H9 (cell line): ENCODE measurements around the gene RUVBL1. TPM values are rescaled to one million over a fixed set of nuclear protein-coding genes. Genes with fewer than 3 reads are reported as not detected.
A peak's percentile ranks its signal among the peaks of the same experiment; 100 is the strongest.
"Not testable (repeated sequence)": the region's sequence is repeated elsewhere in the genome, so short reads cannot be mapped to it uniquely, and the experiment has no call there.

Source experiments
- DNase-seq: peaks from one replicate; pipeline ENCODE4 v3.0.0-alpha.2; 2017
- H2AFZ ChIP-seq: one replicate; pipeline ENCODE4 v1.6.1; 2013; ENCODE audit warnings: mild to moderate bottlenecking, low read length, control low read depth, moderate library complexity
- H2AK5ac ChIP-seq: 2 replicates; pipeline ENCODE4 v1.6.1; 2013; ENCODE audit warnings: low read length, control low read depth, mixed read lengths; ENCODE audit not compliant: insufficient read length
- H2BK120ac ChIP-seq: one replicate; pipeline ENCODE4 v1.6.1; 2013; ENCODE audit warnings: low read depth, mild to moderate bottlenecking, low read length, control low read depth, inconsistent platforms; ENCODE audit not compliant: poor library complexity, severe bottlenecking
- H2BK12ac ChIP-seq: 2 replicates; pipeline ENCODE4 v1.6.1; 2013; ENCODE audit warnings: low read length, control low read depth, mixed read lengths, low read depth; ENCODE audit not compliant: insufficient read length
- H2BK15ac ChIP-seq: 2 replicates; pipeline ENCODE4 v1.6.1; 2013; ENCODE audit warnings: low read depth, low read length, control low read depth
- H2BK20ac ChIP-seq: one replicate; pipeline ENCODE4 v1.6.1; 2013; ENCODE audit warnings: low read depth, mild to moderate bottlenecking, low read length, control low read depth, inconsistent platforms; ENCODE audit not compliant: poor library complexity, severe bottlenecking
- H2BK5ac ChIP-seq: 2 replicates; pipeline ENCODE4 v1.6.1; 2013; ENCODE audit warnings: low read length, control low read depth, mixed read lengths; ENCODE audit not compliant: insufficient read length
- H3K14ac ChIP-seq: 2 replicates; pipeline ENCODE4 v1.6.1; 2013; ENCODE audit warnings: low read length, control low read depth; ENCODE audit not compliant: insufficient read depth
- H3K18ac ChIP-seq: 2 replicates; pipeline ENCODE4 v1.6.1; 2013; ENCODE audit warnings: low read depth, mild to moderate bottlenecking, mixed read lengths, low read length, control low read depth; ENCODE audit not compliant: insufficient read length
- H3K23ac ChIP-seq: 2 replicates; pipeline ENCODE4 v1.6.1; 2013; ENCODE audit warnings: low read length, control low read depth, mixed read lengths, low read depth; ENCODE audit not compliant: insufficient read length
- H3K23me2 ChIP-seq: 2 replicates; pipeline ENCODE4 v1.6.1; 2013; ENCODE audit warnings: low read depth, mild to moderate bottlenecking, mixed read lengths, low read length, control low read depth; ENCODE audit not compliant: insufficient read length, poor library complexity, severe bottlenecking
- H3K27ac ChIP-seq: 2 replicates; pipeline ENCODE4 v1.5.1; 2013; ENCODE audit warnings: low read length, control low read depth, mixed read lengths, low read depth; ENCODE audit not compliant: insufficient read length
- H3K27me3 ChIP-seq: 2 replicates; pipeline ENCODE4 v1.6.1; 2013; ENCODE audit warnings: low read length, control low read depth, inconsistent platforms; ENCODE audit not compliant: insufficient read depth
- H3K4ac ChIP-seq: 2 replicates; pipeline ENCODE4 v1.6.1; 2013; ENCODE audit warnings: low read depth, mild to moderate bottlenecking, control low read depth, inconsistent platforms, low read length, moderate library complexity
- H3K4me1 ChIP-seq: 2 replicates; pipeline ENCODE4 v1.6.1; 2013; ENCODE audit warnings: low read length, control low read depth, inconsistent platforms; ENCODE audit not compliant: insufficient read depth
- H3K4me2 ChIP-seq: 2 replicates; pipeline ENCODE4 v1.6.1; 2013; ENCODE audit warnings: low read length, control low read depth, mixed read lengths; ENCODE audit not compliant: insufficient read length, insufficient read depth
- H3K56ac ChIP-seq: 2 replicates; pipeline ENCODE4 v1.6.1; 2013; ENCODE audit warnings: low read depth, mild to moderate bottlenecking, mixed read lengths, low read length, control low read depth; ENCODE audit not compliant: insufficient read length
- H3K79me1 ChIP-seq: 2 replicates; pipeline ENCODE4 v1.6.1; 2013; ENCODE audit warnings: low read depth, mild to moderate bottlenecking, moderate library complexity, low read length, control low read depth, inconsistent platforms; ENCODE audit not compliant: insufficient read depth, poor library complexity, severe bottlenecking
- H3K79me2 ChIP-seq: 2 replicates; pipeline ENCODE4 v1.6.1; 2013; ENCODE audit warnings: low read length, control low read depth, inconsistent platforms; ENCODE audit not compliant: insufficient read depth
- H3K9ac ChIP-seq: 2 replicates; pipeline ENCODE4 v1.6.1; 2013; ENCODE audit warnings: low read length, control low read depth, mixed read lengths; ENCODE audit not compliant: insufficient read length; ENCODE audit errors: extremely low read depth
- H3K9me3 ChIP-seq: one replicate; pipeline ENCODE4 v1.6.1; 2013; ENCODE audit warnings: low read depth, low read length, inconsistent platforms; ENCODE audit not compliant: control insufficient read depth
- H3T11ph ChIP-seq: one replicate; pipeline ENCODE4 v1.6.1; 2013; ENCODE audit warnings: mild to moderate bottlenecking, low read length, control low read depth, inconsistent platforms
- H4K20me1 ChIP-seq: one replicate; pipeline ENCODE4 v1.6.1; 2013; ENCODE audit not compliant: control insufficient read depth, insufficient read length, insufficient read depth
- H4K5ac ChIP-seq: 2 replicates; pipeline ENCODE4 v1.6.1; 2013; ENCODE audit warnings: low read depth, mild to moderate bottlenecking, mixed read lengths, low read length, control low read depth; ENCODE audit not compliant: insufficient read length
- H4K8ac ChIP-seq: replicated peaks from 2 replicates; pipeline ENCODE4 v1.6.1; 2013; ENCODE audit warnings: low read length, control low read depth, mixed read lengths, low read depth; ENCODE audit not compliant: insufficient read length
- H4K91ac ChIP-seq: 2 replicates; pipeline ENCODE4 v1.6.1; 2013; ENCODE audit warnings: low read depth, mild to moderate bottlenecking, moderate library complexity, mixed read lengths, low read length, control low read depth; ENCODE audit not compliant: insufficient read length
- H3K27ac Mint-ChIP-seq, 3 experiments: 2 replicates in 2 of 3; 3 replicates in 1 of 3; pipeline ENCODE4 v1.8.0; 2020 to 2021; ENCODE audit warnings: mixed read lengths in 3 of 3, mild to moderate bottlenecking in 1 of 3, moderate library complexity in 1 of 3
- H3K27me3 Mint-ChIP-seq: 2 replicates; pipeline ENCODE4 v1.8.0; 2021; ENCODE audit warnings: low read depth, mild to moderate bottlenecking, moderate library complexity, mixed read lengths
- H3K36me3 Mint-ChIP-seq, 3 experiments: 2 replicates in 2 of 3; 3 replicates in 1 of 3; pipeline ENCODE4 v1.8.0; 2020 to 2021; ENCODE audit warnings: low read depth in 3 of 3, mixed read lengths in 3 of 3; ENCODE audit not compliant: insufficient read depth in 1 of 3
- H3K4me1 Mint-ChIP-seq, 2 experiments: 2 replicates each; pipeline ENCODE4 v1.8.0; 2020; ENCODE audit warnings: mixed read lengths in 2 of 2
- H3K4me3 Mint-ChIP-seq, 2 experiments: 2 replicates in 1 of 2; 3 replicates in 1 of 2; pipeline ENCODE4 v1.8.0; 2020 to 2021; ENCODE audit warnings: mild to moderate bottlenecking in 2 of 2, mixed read lengths in 2 of 2, moderate library complexity in 1 of 2
- H3K9me3 Mint-ChIP-seq, 2 experiments: 2 replicates in 1 of 2; 3 replicates in 1 of 2; pipeline ENCODE4 v1.8.0; 2020; ENCODE audit warnings: mild to moderate bottlenecking in 2 of 2, mixed read lengths in 2 of 2, moderate library complexity in 1 of 2
- WGBS: extraction: QIAGEN DNeasy Blood & Tissue Kit; methylation state at CpG from one replicate; pipeline ENCODE4 v1.1.7; 2013; ENCODE audit warnings: missing lambda C conversion rate, low lambda C conversion rate, mixed read lengths; ENCODE audit not compliant: insufficient read length; ENCODE audit errors: extremely low coverage; 5-methylcytosine and 5-hydroxymethylcytosine counted together
- total RNA-seq: library from RNA; stranded (reverse); gene quantifications from 2 replicates; pipeline ENCODE4 v1.2.1, GENCODE V29; 2021
- TF ChIP-seq, protein P1 (sequence below): fragments of 200-600 bp; sonication (generic); conservative IDR thresholded peaks from 3 replicates; pipeline ENCODE4 v1.8.0; 2021; ENCODE audit warnings: antibody characterized with exemption, mild to moderate bottlenecking

Gene RUVBL1
- total RNA-seq, 1 experiment from 2014 or later: 99.6 TPM

- H3K23ac ChIP-seq: no peak overlapping the region
- Mint-ChIP-seq H3K9me3 (peaks cover 7 to 13% of the 10 kb centered on the region in 2 experiments; a peak in 4 of 5 replicates), H3K4me1 (peaks cover 4 to 11% of the 10 kb centered on the region in 2 experiments), H3K27ac (no peak overlapping the region), H3K27me3 (peaks cover 11% of the 10 kb centered on the region), H3K4me3 (no peak overlapping the region), H3K36me3 (peaks cover 19 to 25% (median 19%) of the 10 kb centered on the region in 3 experiments)
- no peaks in the 10 kb centered on the region for H3K79me2 ChIP-seq
- no CpG with 5 or more reads among the region's 3 CpGs for WGBS
- H4K20me1 ChIP-seq: no peaks in the 10 kb centered on the region
- H3K14ac ChIP-seq: no peak overlapping the region
- H3K9me3 ChIP-seq: no peaks in the 10 kb centered on the region
- H3K27ac ChIP-seq: no peak overlapping the region
- no peak overlapping the region for H4K91ac ChIP-seq
- H3K9ac ChIP-seq: no peak overlapping the region
- no peak overlapping the region for H2BK20ac ChIP-seq
- DNase-seq: no peak
- H2BK15ac ChIP-seq: no peak overlapping the region
- H3K4ac ChIP-seq: no peak overlapping the region
- H3T11ph ChIP-seq: no peak overlapping the region
- no peak overlapping the region for H2AFZ ChIP-seq
- no peak overlapping the region for H2BK12ac ChIP-seq
- no peaks in the 10 kb centered on the region for H3K4me1 ChIP-seq
- no peak overlapping the region for H3K18ac ChIP-seq
- no peak overlapping the region for H3K4me2 ChIP-seq
- no peak overlapping the region for H2BK5ac ChIP-seq
- no peaks in the 10 kb centered on the region for H3K79me1 ChIP-seq
- TF ChIP-seq, protein P1, sequence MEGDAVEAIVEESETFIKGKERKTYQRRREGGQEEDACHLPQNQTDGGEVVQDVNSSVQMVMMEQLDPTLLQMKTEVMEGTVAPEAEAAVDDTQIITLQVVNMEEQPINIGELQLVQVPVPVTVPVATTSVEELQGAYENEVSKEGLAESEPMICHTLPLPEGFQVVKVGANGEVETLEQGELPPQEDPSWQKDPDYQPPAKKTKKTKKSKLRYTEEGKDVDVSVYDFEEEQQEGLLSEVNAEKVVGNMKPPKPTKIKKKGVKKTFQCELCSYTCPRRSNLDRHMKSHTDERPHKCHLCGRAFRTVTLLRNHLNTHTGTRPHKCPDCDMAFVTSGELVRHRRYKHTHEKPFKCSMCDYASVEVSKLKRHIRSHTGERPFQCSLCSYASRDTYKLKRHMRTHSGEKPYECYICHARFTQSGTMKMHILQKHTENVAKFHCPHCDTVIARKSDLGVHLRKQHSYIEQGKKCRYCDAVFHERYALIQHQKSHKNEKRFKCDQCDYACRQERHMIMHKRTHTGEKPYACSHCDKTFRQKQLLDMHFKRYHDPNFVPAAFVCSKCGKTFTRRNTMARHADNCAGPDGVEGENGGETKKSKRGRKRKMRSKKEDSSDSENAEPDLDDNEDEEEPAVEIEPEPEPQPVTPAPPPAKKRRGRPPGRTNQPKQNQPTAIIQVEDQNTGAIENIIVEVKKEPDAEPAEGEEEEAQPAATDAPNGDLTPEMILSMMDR: no peak
- no peak overlapping the region for H4K5ac ChIP-seq
- H3K23me2 ChIP-seq: no peaks in the 10 kb centered on the region
- H3K27me3 ChIP-seq: no peaks in the 10 kb centered on the region
- no peak overlapping the region for H4K8ac ChIP-seq
- H3K56ac ChIP-seq: no peak overlapping the region
- H2BK120ac ChIP-seq: no peak overlapping the region
- no peak overlapping the region for H2AK5ac ChIP-seq
Measured at GRCh38 chr3:128155616-128156360, 32.2 kb upstream of the RUVBL1 start.

DNA sequence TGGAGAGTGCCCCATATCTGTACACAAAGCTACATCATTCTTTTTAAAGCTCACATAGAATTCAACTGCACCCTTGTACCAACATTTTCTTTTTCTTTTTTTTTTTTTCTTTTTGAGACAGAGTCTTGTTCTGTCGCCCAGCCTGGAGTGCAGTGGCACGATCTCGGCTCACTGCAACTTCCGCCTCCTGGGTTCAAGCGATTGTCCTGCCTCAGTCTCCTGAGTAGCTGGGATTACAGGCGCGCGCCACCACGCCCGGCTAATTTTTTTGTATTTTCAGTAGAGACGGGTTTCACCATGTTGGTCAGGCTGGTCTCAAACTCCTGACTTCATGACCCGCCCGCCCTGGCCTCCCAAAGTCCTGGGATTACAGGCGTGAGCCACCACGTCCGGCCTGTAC is 30.7 kb upstream of the RUVBL1 start:
- not testable (repeated sequence) for H3K27ac ChIP-seq, H3K27me3 ChIP-seq, H3K4me1 Mint-ChIP-seq, H2BK120ac ChIP-seq, H3K18ac ChIP-seq, H3K9me3 ChIP-seq, H3K27ac Mint-ChIP-seq, H3K4ac ChIP-seq, H2BK12ac ChIP-seq, H4K20me1 ChIP-seq, H2BK15ac ChIP-seq, H3K4me1 ChIP-seq, H2BK5ac ChIP-seq, H3K23me2 ChIP-seq, H4K91ac ChIP-seq, H3K79me1 ChIP-seq, H3K56ac ChIP-seq, H2BK20ac ChIP-seq, H4K5ac ChIP-seq, DNase-seq, H2AK5ac ChIP-seq, H3T11ph ChIP-seq, H4K8ac ChIP-seq, H3K23ac ChIP-seq, H3K79me2 ChIP-seq, H2AFZ ChIP-seq, H3K14ac ChIP-seq
- Mint-ChIP-seq H3K27me3 (peaks cover 11% of the 10 kb centered on the region), H3K36me3 (peaks cover 19 to 25% (median 19%) of the 10 kb centered on the region in 3 experiments), H3K9me3 (peaks cover 7 to 13% of the 10 kb centered on the region in 2 experiments; a peak in 4 of 5 replicates), H3K4me3 (peak overlapping the region; percentile 75 to 89)
- Histone ChIP-seq H3K9ac (peak overlapping the region; percentile 46), H3K4me2 (peak overlapping the region; percentile 32)
- no CpG with 5 or more reads among the region's 16 CpGs for whole genome bisulfite sequencing
